ENCODE data around the gene DPP4. TPM values are rescaled to one million over a fixed set of nuclear protein-coding genes. Genes with fewer than 3 reads are reported as not detected.

Gene DPP4
- total and polyA plus RNA-seq, 4 donors, result 7.2 to 51.6 (median 21.3) TPM

- no peak for TF ChIP-seq CTCF (IDR thresholded peaks at IDR 0.05; ENCODE audit: control extremely low read depth, extremely low read depth)
- 95% methylated on average over 9 of the region's 9 CpGs for WGBS, 2 donors
- Histone ChIP-seq H3K36me3 (ENCODE audit: control insufficient read depth in 4 of 4, insufficient read depth in 4 of 4, low read length in 4 of 4) (peaks cover 0 to 5% (median 0%) of the 10 kb centered on the region in 4 donors), H3K27ac (ENCODE audit: low read depth in 1 of 2, low read length in 1 of 2) (no peak overlapping the region), H3K4me3 (no peak overlapping the region), H3K4me1 (ENCODE audit: control insufficient read depth in 5 of 5, insufficient read depth in 5 of 5, low read length in 5 of 5) (peaks cover 4 to 7% (median 6%) of the 10 kb centered on the region in 5 donors), H3K27me3 (ENCODE audit: control insufficient read depth in 3 of 3, insufficient read depth in 3 of 3, low read length in 2 of 3) (no peaks in the 10 kb centered on the region), H3K9me3 (ENCODE audit: control insufficient read depth in 4 of 4, insufficient read depth in 3 of 4, low read length in 3 of 4) (no peaks in the 10 kb centered on the region), H3K9ac (ENCODE audit: insufficient read depth in 1 of 2, low read length in 2 of 2) (no peak overlapping the region)
- ATAC-seq (ENCODE audit: insufficient read depth, low FRiP score) (no peak), DNase-seq (no peak)
Measured at GRCh38 chr2:162030363-162031190, 43.4 kb downstream of the DPP4 start.

- no peak for DNase-seq
Measured at GRCh38 chr2:162029287-162029901, 44.6 kb downstream of the DPP4 start.

GRCh38 chr2:162028511-162028910, 45.5 kb downstream of the DPP4 start:
- peaks cover 0 to 5% (median 0%) of the 10 kb centered on the region in 4 donors for H3K36me3 ChIP-seq (ENCODE audit: control insufficient read depth in 4 of 4, insufficient read depth in 4 of 4, low read length in 4 of 4)
- H3K27ac ChIP-seq (ENCODE audit: low read depth in 1 of 2, low read length in 1 of 2), result no peak overlapping the region
- no peak for DNase-seq
- no peak for TF ChIP-seq CTCF (IDR thresholded peaks at IDR 0.05; ENCODE audit: control extremely low read depth, extremely low read depth)
- no peak overlapping the region for H3K9ac ChIP-seq (ENCODE audit: insufficient read depth in 1 of 2, low read length in 2 of 2)
- no peak overlapping the region for H3K4me3 ChIP-seq
- no peaks in the 10 kb centered on the region for H3K27me3 ChIP-seq (ENCODE audit: control insufficient read depth in 3 of 3, insufficient read depth in 3 of 3, low read length in 2 of 3)
- 93 to 95% methylated on average over 4 of the region's 4 CpGs for WGBS, 2 donors
- H3K9me3 ChIP-seq (ENCODE audit: control insufficient read depth in 4 of 4, insufficient read depth in 3 of 4, low read length in 3 of 4), result no peaks in the 10 kb centered on the region
- peaks cover 3 to 14% (median 6%) of the 10 kb centered on the region in 5 donors for H3K4me1 ChIP-seq (ENCODE audit: control insufficient read depth in 5 of 5, insufficient read depth in 5 of 5, low read length in 5 of 5)
- no peak for ATAC-seq (ENCODE audit: insufficient read depth, low FRiP score)

More at GRCh38 chr2:162029287-162029901, 44.6 kb downstream of the DPP4 start:
- H3K9me3 ChIP-seq (ENCODE audit: control insufficient read depth in 4 of 4, insufficient read depth in 3 of 4, low read length in 3 of 4), result no peaks in the 10 kb centered on the region
- H3K27me3 ChIP-seq (ENCODE audit: control insufficient read depth in 3 of 3, insufficient read depth in 3 of 3, low read length in 2 of 3), result no peaks in the 10 kb centered on the region
- no peak for TF ChIP-seq CTCF (IDR thresholded peaks at IDR 0.05; ENCODE audit: control extremely low read depth, extremely low read depth)
- H3K36me3 ChIP-seq (ENCODE audit: control insufficient read depth in 4 of 4, insufficient read depth in 4 of 4, low read length in 4 of 4), result peaks cover 0 to 5% (median 0%) of the 10 kb centered on the region in 4 donors
- H3K9ac ChIP-seq (ENCODE audit: insufficient read depth in 1 of 2, low read length in 2 of 2), result no peak overlapping the region
- 79 to 87% methylated on average over 9 of the region's 9 CpGs for whole genome bisulfite sequencing, 2 donors
- peaks cover 3 to 14% (median 6%) of the 10 kb centered on the region in 5 donors for H3K4me1 ChIP-seq (ENCODE audit: control insufficient read depth in 5 of 5, insufficient read depth in 5 of 5, low read length in 5 of 5)
- H3K27ac ChIP-seq (ENCODE audit: low read depth in 1 of 2, low read length in 1 of 2), result no peak overlapping the region
- no peak overlapping the region for H3K4me3 ChIP-seq
- ATAC-seq (ENCODE audit: insufficient read depth, low FRiP score), result no peak

Data from lung (tissue), 12 donors.